GM12873 (cell line): Measurements from ENCODE around the gene COA5.

Experiments
- CTCF ChIP-seq: IDR thresholded peaks from 2 replicates; pipeline ENCODE4 v1.5.1; 2012; ENCODE audit warnings: low read depth, mild to moderate bottlenecking, moderate library complexity, low read length, control low read depth; ENCODE audit not compliant: insufficient read depth; ENCODE audit errors: missing control alignments

The COA5 gene

GRCh38 chr2:98564541-98565132 is 43.7 kb downstream of the COA5 start:
- no peak for TF ChIP-seq CTCF

GRCh38 chr2:98563394-98563793 is 44.9 kb downstream of the COA5 start:
- TF ChIP-seq CTCF: no peak

- no peak for TF ChIP-seq CTCF
These were observed 46.2 kb downstream of the COA5 start for GRCh38 chr2:98561902-98562695.

DNA sequence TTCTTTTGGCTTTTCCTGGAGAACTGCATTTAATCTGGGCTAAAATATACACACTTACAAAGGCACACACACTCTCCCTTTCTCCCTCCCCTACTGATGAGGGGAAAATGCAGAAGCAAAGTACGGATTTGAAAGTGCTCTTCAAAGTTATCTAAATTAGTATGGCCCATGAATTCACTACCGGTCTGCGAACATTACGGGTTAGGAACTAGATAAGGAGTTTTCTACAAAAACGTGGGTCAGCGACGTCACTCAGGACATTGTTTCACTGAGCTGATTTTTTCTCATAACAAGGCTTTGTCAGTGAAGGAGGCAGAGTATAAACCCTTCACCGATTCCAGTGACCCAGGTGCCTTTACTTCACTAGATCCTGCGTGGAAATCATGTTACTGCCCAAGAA is 47.3 kb downstream of the COA5 start:
- no peak for TF ChIP-seq CTCF

DNA sequence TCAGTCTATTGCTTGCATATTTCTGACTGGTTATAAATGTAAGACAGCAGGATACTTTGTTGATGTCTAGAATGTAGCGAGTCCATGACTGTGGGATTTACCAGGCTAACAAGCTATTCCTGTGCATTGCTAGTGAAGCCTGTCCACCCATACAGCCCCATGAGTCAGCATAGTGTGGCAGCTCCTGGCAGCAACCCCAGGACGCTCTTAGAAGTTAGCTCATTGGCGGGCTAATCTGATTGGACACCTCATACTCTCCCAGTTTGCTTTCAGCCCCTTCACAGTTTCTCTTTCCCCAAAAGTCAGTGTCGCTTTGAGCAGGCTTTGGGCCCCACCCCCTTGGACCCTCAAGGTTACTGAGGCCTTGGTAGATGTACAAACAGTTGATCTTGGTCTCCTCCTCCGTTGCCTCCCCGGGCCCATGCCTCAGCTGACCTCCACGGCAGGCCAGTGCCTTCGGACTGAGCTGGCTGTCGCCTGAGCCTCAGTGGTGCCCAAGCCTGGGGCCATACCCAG is 48.0 kb downstream of the COA5 start:
- no peak for TF ChIP-seq CTCF

DNA sequence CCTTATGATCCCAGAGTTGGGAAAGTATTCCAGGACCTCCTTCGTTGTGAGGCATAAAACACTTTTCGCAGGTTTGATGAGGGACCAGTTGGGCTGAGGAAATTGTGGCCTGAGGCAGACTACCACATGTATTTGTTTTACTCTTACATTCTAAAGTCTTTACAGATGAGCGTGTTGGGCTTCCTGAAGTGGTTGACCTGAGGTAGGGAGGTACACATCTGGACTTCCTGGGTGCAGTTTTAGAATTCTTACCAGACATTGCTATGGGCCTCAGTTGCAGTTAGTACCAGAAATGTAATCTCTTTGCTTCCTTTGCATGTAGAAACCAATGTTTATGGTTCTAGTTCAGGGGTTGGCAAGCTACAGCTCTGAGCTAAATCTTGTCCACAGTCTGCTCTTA is 48.7 kb downstream of the COA5 start:
- TF ChIP-seq CTCF: no peak

GRCh38 chr2:98558852-98559530 is 49.3 kb downstream of the COA5 start:
- TF ChIP-seq CTCF: no peak
